Thymus (tissue), 11 donors: ENCODE results near the gene UBAP1. TPM values are rescaled to one million over a fixed set of nuclear protein-coding genes. Genes with fewer than 3 reads are reported as not detected.
"Not testable (repeated sequence)": the region's sequence is repeated elsewhere in the genome, so short reads cannot be mapped to it uniquely, and the experiment has no call there.

ENCODE experiments used
- DNase-seq, 9 donors: peaks; one replicate each; pipeline ENCODE4 v3.0.0-alpha.2; 2013; ENCODE audit warnings: low spot score in 9 of 9, low read depth in 6 of 9, missing footprints in 1 of 9
- H3K27ac ChIP-seq, 2 donors: one replicate each; pipeline ENCODE4 v1.5.1; 2013; ENCODE audit warnings: control low read depth in 1 of 2, low read depth in 1 of 2, low read length in 1 of 2, mild to moderate bottlenecking in 1 of 2, moderate library complexity in 1 of 2
- H3K27me3 ChIP-seq, 2 donors: one replicate each; pipeline ENCODE4 v1.5.1; 2013; ENCODE audit warnings: low read length in 1 of 2; ENCODE audit not compliant: control insufficient read depth in 2 of 2, insufficient read depth in 1 of 2
- H3K36me3 ChIP-seq, 2 donors: one replicate each; pipeline ENCODE4 v1.5.1; 2013; ENCODE audit warnings: low read length in 1 of 2, mild to moderate bottlenecking in 1 of 2, moderate library complexity in 1 of 2; ENCODE audit not compliant: control insufficient read depth in 2 of 2, insufficient read depth in 2 of 2
- H3K4me1 ChIP-seq, 2 donors: one replicate each; pipeline ENCODE4 v1.5.1; 2013; ENCODE audit warnings: low read length in 2 of 2; ENCODE audit not compliant: control insufficient read depth in 2 of 2, insufficient read depth in 2 of 2
- H3K4me3 ChIP-seq, 2 donors: one replicate each; pipeline ENCODE4 v1.5.1; 2013; ENCODE audit warnings: low read length in 2 of 2, control low read depth in 1 of 2, mild to moderate bottlenecking in 1 of 2
- H3K9me3 ChIP-seq, 2 donors: one replicate each; pipeline ENCODE4 v1.5.1; 2013; ENCODE audit warnings: low read length in 1 of 2, mild to moderate bottlenecking in 1 of 2; ENCODE audit not compliant: control insufficient read depth in 2 of 2, insufficient read depth in 1 of 2
- WGBS: extraction: QIAGEN DNeasy Blood & Tissue Kit; methylation state at CpG from one replicate; pipeline ENCODE4 v1.1.7; 2013; 5-methylcytosine and 5-hydroxymethylcytosine counted together
- polyA plus RNA-seq: library from polyadenylated mRNA; stranded (reverse); fragments of 200-250 nt; gene quantifications from one replicate; pipeline ENCODE4 v1.2.3, GENCODE V29; 2013
- total RNA-seq: library from RNA; stranded (reverse); fragments of 120-200 nt; gene quantifications from one replicate; pipeline ENCODE4 v1.2.4, GENCODE V29; 2013
- donor health status: healthy.

UBAP1 gene
- total and polyA plus RNA-seq, 2 donors, result 19.3 to 40.1 TPM

DNA sequence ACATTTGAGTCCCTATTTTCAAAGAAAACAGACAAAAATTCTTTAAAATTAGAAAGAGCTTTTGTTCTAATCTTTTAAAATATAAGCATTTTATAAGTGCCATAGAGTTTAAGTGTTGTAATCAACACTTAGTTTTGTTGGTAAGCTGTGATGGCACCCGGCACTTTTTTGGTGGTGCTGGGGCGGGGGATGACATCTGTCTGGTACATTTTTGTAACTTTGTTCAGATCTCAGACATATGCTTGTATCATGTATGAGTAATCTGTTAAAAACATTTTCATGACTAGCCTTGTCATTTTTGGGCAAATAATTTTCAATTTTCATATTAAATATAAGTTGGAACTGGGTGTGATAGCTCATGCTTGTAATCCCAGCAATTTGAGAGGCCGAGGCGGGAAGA lies 51.7 kb downstream of the UBAP1 start:
- DNase-seq, result no peak
- Histone ChIP-seq H3K9me3 (no peaks in the 10 kb centered on the region), H3K4me3 (no peak overlapping the region), H3K27me3 (no peaks in the 10 kb centered on the region), H3K27ac (no peak overlapping the region), H3K4me1 (no peaks in the 10 kb centered on the region), H3K36me3 (peaks cover under 1 to 7% of the 10 kb centered on the region in 2 donors)
- WGBS, result 98% methylated on average over 4 of the region's 4 CpGs

- Histone ChIP-seq H3K27me3 (no peaks in the 10 kb centered on the region), H3K4me3 (no peak overlapping the region), H3K36me3 (peaks cover 6 to 21% of the 10 kb centered on the region in 2 donors), H3K9me3 (no peaks in the 10 kb centered on the region), H3K4me1 (no peaks in the 10 kb centered on the region), H3K27ac (no peak overlapping the region)
- no peak for DNase-seq
- WGBS, result 98% methylated on average over 2 of the region's 2 CpGs
These were observed 53.4 kb downstream of the UBAP1 start for GRCh38 chr9:34232201-34232600.

DNA sequence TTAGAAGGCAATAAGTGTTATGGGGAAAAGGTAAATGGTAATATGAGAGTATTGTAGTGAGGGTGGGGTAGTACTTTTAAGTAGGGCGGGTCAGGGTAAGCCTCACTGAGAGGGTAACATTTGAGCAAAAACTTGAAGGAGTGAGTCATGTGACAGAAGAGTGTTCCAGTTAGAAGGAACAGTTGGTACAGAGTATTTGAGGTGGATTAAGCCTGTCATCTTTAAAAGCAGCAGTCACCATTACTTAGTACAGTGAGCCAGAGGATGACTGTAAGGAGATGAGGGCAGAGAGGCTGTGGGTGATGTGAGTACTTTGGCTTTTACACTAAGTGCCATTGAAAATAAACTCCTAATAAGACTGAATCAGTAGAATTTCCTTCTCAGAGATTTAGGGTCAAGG lies 54.8 kb downstream of the UBAP1 start:
- H3K36me3 ChIP-seq, result peaks cover 13 to 21% of the 10 kb centered on the region in 2 donors
- WGBS, result 97% methylated on average over 1 of the region's 1 CpG
- H3K9me3 ChIP-seq, result no peaks in the 10 kb centered on the region
- DNase-seq, result no peak
- no peaks in the 10 kb centered on the region for H3K4me1 ChIP-seq
- no peak overlapping the region for H3K27ac ChIP-seq
- no peaks in the 10 kb centered on the region for H3K27me3 ChIP-seq
- H3K4me3 ChIP-seq, result no peak overlapping the region

- 97% methylated on average over 4 of the region's 4 CpGs for WGBS
- H3K4me1 ChIP-seq, result no peaks in the 10 kb centered on the region
- no peaks in the 10 kb centered on the region for H3K9me3 ChIP-seq
- no peak for DNase-seq
- H3K4me3 ChIP-seq, result no peak overlapping the region
- H3K27ac ChIP-seq, result no peak overlapping the region
- H3K36me3 ChIP-seq, result peaks cover 38 to 43% of the 10 kb centered on the region in 2 donors
- no peaks in the 10 kb centered on the region for H3K27me3 ChIP-seq
These were observed 59.0 kb downstream of the UBAP1 start for GRCh38 chr9:34237836-34238235.

DNA sequence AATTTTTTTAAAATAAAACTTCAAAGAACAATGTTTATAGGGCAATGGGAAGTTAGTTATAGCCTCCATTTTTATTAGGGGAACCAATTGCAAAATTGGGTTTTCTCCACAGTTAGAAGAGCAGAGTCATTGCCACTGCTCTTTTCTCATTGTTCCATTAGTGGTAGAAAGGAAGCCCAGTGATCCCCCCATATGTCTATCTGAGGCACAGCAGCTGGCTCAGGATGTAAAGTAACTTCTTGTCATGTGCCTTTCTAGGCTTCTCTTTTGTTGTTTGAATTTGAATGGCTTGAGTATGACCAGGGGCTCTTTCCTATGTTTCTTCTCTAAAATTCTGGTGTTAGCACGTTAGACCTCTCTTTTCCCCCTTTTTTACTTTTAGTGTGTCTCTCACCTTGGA lies 61.2 kb downstream of the UBAP1 start:
- Histone ChIP-seq H3K4me3 (no peak overlapping the region), H3K4me1 (no peaks in the 10 kb centered on the region), H3K36me3 (peaks cover 39 to 49% of the 10 kb centered on the region in 2 donors), H3K27me3 (no peaks in the 10 kb centered on the region), H3K27ac (no peak overlapping the region), H3K9me3 (no peaks in the 10 kb centered on the region)
- no peak for DNase-seq
- 60% methylated on average over 1 of the region's 1 CpG for whole genome bisulfite sequencing

DNA sequence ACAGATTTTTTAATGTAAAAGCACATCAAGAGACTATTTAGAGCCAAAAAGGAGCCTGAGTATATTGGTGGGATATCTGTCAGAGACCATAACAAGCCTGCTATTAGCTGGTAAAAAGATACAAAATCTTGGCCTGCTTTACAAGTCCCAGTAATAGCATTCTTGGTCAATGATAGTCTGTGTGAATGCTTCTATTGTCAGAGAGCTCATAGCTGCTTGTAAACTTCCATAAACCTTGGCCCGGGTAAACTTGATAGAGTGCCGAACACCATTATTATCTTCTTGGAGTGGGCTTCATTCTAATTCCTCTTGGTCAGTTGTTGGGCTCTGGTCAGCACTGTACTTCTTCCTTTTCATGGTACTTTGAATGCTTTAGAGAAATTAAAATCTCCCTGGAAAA lies 64.0 kb downstream of the UBAP1 start:
- WGBS, result 94% methylated on average over 2 of the region's 2 CpGs
- Histone ChIP-seq H3K36me3 (peaks cover 34 to 44% of the 10 kb centered on the region in 2 donors), H3K4me3 (no peak overlapping the region), H3K9me3 (no peaks in the 10 kb centered on the region), H3K4me1 (no peaks in the 10 kb centered on the region), H3K27ac (no peak overlapping the region), H3K27me3 (no peaks in the 10 kb centered on the region)
- DNase-seq, result no peak

GRCh38 chr9:34245212-34245611 lies 66.4 kb downstream of the UBAP1 start:
- DNase-seq, H3K27me3 ChIP-seq, H3K9me3 ChIP-seq, H3K4me3 ChIP-seq, H3K27ac ChIP-seq, H3K4me1 ChIP-seq: not testable (repeated sequence)
- WGBS, result no CpG with 5 or more reads among the region's 2 CpGs
- peaks cover 47 to 59% of the 10 kb centered on the region in 2 donors for H3K36me3 ChIP-seq

GRCh38 chr9:34246453-34246852 lies 67.6 kb downstream of the UBAP1 start:
- Histone ChIP-seq H3K4me3 (no peak overlapping the region), H3K27me3 (no peaks in the 10 kb centered on the region), H3K36me3 (peaks cover 55 to 66% of the 10 kb centered on the region in 2 donors), H3K4me1 (no peaks in the 10 kb centered on the region), H3K27ac (no peak overlapping the region), H3K9me3 (no peaks in the 10 kb centered on the region)
- WGBS, result 92% methylated on average over 2 of the region's 2 CpGs
- no peak for DNase-seq

DNA sequence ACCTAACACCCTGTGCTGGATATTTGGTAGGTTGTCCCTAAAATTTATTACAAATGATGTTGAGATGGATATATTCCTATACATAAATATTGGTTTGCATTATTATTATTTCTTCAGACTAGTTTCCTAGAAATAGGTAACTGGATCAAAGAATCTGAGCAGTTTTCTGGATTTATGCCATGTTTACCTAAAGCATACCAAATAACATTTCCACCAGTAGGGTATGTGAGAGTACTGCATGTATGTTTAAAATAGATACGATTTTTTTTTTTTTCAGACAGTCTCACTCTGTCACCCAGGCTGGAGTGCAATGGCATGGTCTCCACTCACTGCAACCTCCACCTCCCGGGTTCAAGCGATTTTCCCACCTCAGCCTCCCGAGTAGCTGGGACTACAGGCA lies 68.9 kb downstream of the UBAP1 start:
- not testable (repeated sequence) for H3K4me3 ChIP-seq, DNase-seq, H3K9me3 ChIP-seq, H3K4me1 ChIP-seq, H3K27ac ChIP-seq, H3K27me3 ChIP-seq
- H3K36me3 ChIP-seq, result peaks cover 51 to 60% of the 10 kb centered on the region in 2 donors
- WGBS, result 96% methylated on average over 4 of the region's 4 CpGs

DNA sequence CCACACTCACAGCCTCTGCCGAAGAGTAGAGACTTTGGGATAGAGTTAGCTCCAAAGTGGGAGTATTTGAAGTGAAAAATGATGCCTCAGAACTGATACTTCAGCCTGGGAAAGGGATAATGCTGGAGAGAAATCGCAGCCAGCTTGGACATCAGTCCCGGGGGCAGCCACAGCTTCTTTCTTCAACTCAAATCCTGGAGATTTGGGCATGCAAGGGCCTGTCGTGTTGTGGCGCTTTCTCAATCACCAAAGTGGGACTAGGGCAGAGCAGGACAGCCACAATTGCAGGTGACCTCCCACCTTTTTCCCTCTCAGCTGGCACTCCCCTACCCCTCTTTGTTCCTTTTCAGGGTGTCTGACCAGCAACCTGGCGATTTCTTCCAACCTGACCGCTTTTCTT lies 70.4 kb downstream of the UBAP1 start:
- Histone ChIP-seq H3K27ac (no peak overlapping the region), H3K36me3 (peaks cover 63% of the 10 kb centered on the region in 2 donors)

More for the DNA sequence above, 70.4 kb downstream of the UBAP1 start:
- no peaks in the 10 kb centered on the region for H3K4me1 ChIP-seq
- H3K27me3 ChIP-seq, result no peaks in the 10 kb centered on the region
- no peak for DNase-seq
- no peaks in the 10 kb centered on the region for H3K9me3 ChIP-seq
- no peak overlapping the region for H3K4me3 ChIP-seq
- over 99% methylated on average over 7 of the region's 7 CpGs for WGBS
